ENCODE results near the gene LY6G6D.
A peak's percentile ranks its signal among the peaks of the same experiment; 100 is the strongest.

The LY6G6D gene

GRCh38 chr6:31719001-31719400 is 3.9 kb downstream of the LY6G6D start:
- H2AK5ac ChIP-seq (ENCODE audit: low read length): no peak overlapping the region
- H4K5ac ChIP-seq (ENCODE audit: low read length): no peak overlapping the region
- no peak overlapping the region for H4K8ac ChIP-seq (ENCODE audit: low read depth, low read length)
- no peaks in the 10 kb centered on the region for H3K27me3 ChIP-seq (ENCODE audit: insufficient read depth, low read length, poor library complexity)
- WGBS (ENCODE audit: extremely low coverage, insufficient coverage, low lambda C conversion rate): no CpG with 5 or more reads among the region's 6 CpGs
- no peak overlapping the region for H2BK120ac ChIP-seq (ENCODE audit: low read depth, low read length)
- no peak overlapping the region for H2BK15ac ChIP-seq (replicated peaks; ENCODE audit: low read depth)
- peaks cover 12% of the 10 kb centered on the region for H3K4me1 ChIP-seq (ENCODE audit: control insufficient read depth, low read depth, low read length)
- no peak overlapping the region for H3K9ac ChIP-seq (ENCODE audit: low read length)
- no peak overlapping the region for H3K4me2 ChIP-seq (ENCODE audit: low read length)
- H3K23ac ChIP-seq (ENCODE audit: low read length): no peak overlapping the region
- DNase-seq: no peak
- H3K27ac ChIP-seq (ENCODE audit: low read depth, low read length): no peak overlapping the region
- no peaks in the 10 kb centered on the region for H3K79me2 ChIP-seq (ENCODE audit: control insufficient read depth, insufficient read depth, low read length)
- peak overlapping the region; percentile 43 for H3K56ac ChIP-seq (ENCODE audit: low read length)
- no peak overlapping the region for H3K4me3 ChIP-seq (ENCODE audit: low read length)
- no peaks in the 10 kb centered on the region for H3K79me1 ChIP-seq (ENCODE audit: low read length)
- H3K36me3 ChIP-seq (ENCODE audit: control insufficient read depth, insufficient read depth, low read length): no peaks in the 10 kb centered on the region
- H2BK5ac ChIP-seq (ENCODE audit: low read length): no peak overlapping the region
- no peak overlapping the region for H3K18ac ChIP-seq (ENCODE audit: low read length)
- H3K4ac ChIP-seq (ENCODE audit: low read depth, low read length): no peak overlapping the region

GRCh38 chr6:31720196-31720770 is 5.1 kb downstream of the LY6G6D start:
- DNase-seq: no peak

GRCh38 chr6:31721351-31722020 is 6.3 kb downstream of the LY6G6D start, which contains the start of gene LY6G6C:
Gene LY6G6C (minus strand): TSS chr6:31721746. CDS start chr6:31721679, 67 bp downstream.
- no peaks in the 10 kb centered on the region for H3K79me1 ChIP-seq (ENCODE audit: low read length)
- H2BK15ac ChIP-seq (replicated peaks; ENCODE audit: low read depth): no peak within 1 kb of the TSS
- H3K27ac ChIP-seq (ENCODE audit: low read depth, low read length): no peak within 1 kb of the TSS
- H3K56ac ChIP-seq (ENCODE audit: low read length): no peak within 1 kb of the TSS
- H2BK120ac ChIP-seq (ENCODE audit: low read depth, low read length): no peak within 1 kb of the TSS
- H3K27me3 ChIP-seq (ENCODE audit: insufficient read depth, low read length, poor library complexity): no peaks in the 10 kb centered on the region
- WGBS (ENCODE audit: extremely low coverage, insufficient coverage, low lambda C conversion rate): no CpG with 5 or more reads among the region's 4 CpGs
- no peak within 1 kb of the TSS for H3K4me2 ChIP-seq (ENCODE audit: low read length)
- no peak for DNase-seq
- H3K9ac ChIP-seq (ENCODE audit: low read length): no peak within 1 kb of the TSS
- H4K8ac ChIP-seq (ENCODE audit: low read depth, low read length): no peak within 1 kb of the TSS
- H4K5ac ChIP-seq (ENCODE audit: low read length): no peak within 1 kb of the TSS
- no peak within 1 kb of the TSS for H2BK5ac ChIP-seq (ENCODE audit: low read length)
- H3K23ac ChIP-seq (ENCODE audit: low read length): no peak within 1 kb of the TSS
- no peak within 1 kb of the TSS for H2AK5ac ChIP-seq (ENCODE audit: low read length)
- peaks cover 1% of the 10 kb centered on the region for H3K36me3 ChIP-seq (ENCODE audit: control insufficient read depth, insufficient read depth, low read length)
- H3K4ac ChIP-seq (ENCODE audit: low read depth, low read length): no peak within 1 kb of the TSS
- no peak within 1 kb of the TSS for H3K4me3 ChIP-seq (ENCODE audit: low read length)
- H3K79me2 ChIP-seq (ENCODE audit: control insufficient read depth, insufficient read depth, low read length): no peaks in the 10 kb centered on the region
- H3K18ac ChIP-seq (ENCODE audit: low read length): no peak within 1 kb of the TSS
- peaks cover 5% of the 10 kb centered on the region for H3K4me1 ChIP-seq (ENCODE audit: control insufficient read depth, low read depth, low read length)

More at GRCh38 chr6:31720196-31720770, 5.1 kb downstream of the LY6G6D start:
- H3K56ac ChIP-seq (ENCODE audit: low read length): no peak overlapping the region
- H3K4ac ChIP-seq (ENCODE audit: low read depth, low read length): no peak overlapping the region
- no peaks in the 10 kb centered on the region for H3K79me2 ChIP-seq (ENCODE audit: control insufficient read depth, insufficient read depth, low read length)
- no peak overlapping the region for H3K18ac ChIP-seq (ENCODE audit: low read length)
- H3K23ac ChIP-seq (ENCODE audit: low read length): no peak overlapping the region
- H2BK120ac ChIP-seq (ENCODE audit: low read depth, low read length): no peak overlapping the region
- no peaks in the 10 kb centered on the region for H3K36me3 ChIP-seq (ENCODE audit: control insufficient read depth, insufficient read depth, low read length)
- H2BK15ac ChIP-seq (replicated peaks; ENCODE audit: low read depth): no peak overlapping the region
- no peak overlapping the region for H4K5ac ChIP-seq (ENCODE audit: low read length)
- no peak overlapping the region for H3K9ac ChIP-seq (ENCODE audit: low read length)
- no peak overlapping the region for H2BK5ac ChIP-seq (ENCODE audit: low read length)
- H3K79me1 ChIP-seq (ENCODE audit: low read length): no peaks in the 10 kb centered on the region
- no peak overlapping the region for H3K27ac ChIP-seq (ENCODE audit: low read depth, low read length)
- WGBS (ENCODE audit: extremely low coverage, insufficient coverage, low lambda C conversion rate): no CpG with 5 or more reads among the region's 5 CpGs
- no peaks in the 10 kb centered on the region for H3K27me3 ChIP-seq (ENCODE audit: insufficient read depth, low read length, poor library complexity)
- no peak overlapping the region for H3K4me3 ChIP-seq (ENCODE audit: low read length)
- H2AK5ac ChIP-seq (ENCODE audit: low read length): no peak overlapping the region
- H3K4me1 ChIP-seq (ENCODE audit: control insufficient read depth, low read depth, low read length): peaks cover 5% of the 10 kb centered on the region
- no peak overlapping the region for H4K8ac ChIP-seq (ENCODE audit: low read depth, low read length)
- H3K4me2 ChIP-seq (ENCODE audit: low read length): no peak overlapping the region

- no peak overlapping the region for H3K27ac ChIP-seq (ENCODE audit: low read depth, low read length)
- H2BK15ac ChIP-seq (replicated peaks; ENCODE audit: low read depth): no peak overlapping the region
- H3K56ac ChIP-seq (ENCODE audit: low read length): no peak overlapping the region
- H3K4ac ChIP-seq (ENCODE audit: low read depth, low read length): no peak overlapping the region
- peaks cover 1% of the 10 kb centered on the region for H3K36me3 ChIP-seq (ENCODE audit: control insufficient read depth, insufficient read depth, low read length)
- H4K8ac ChIP-seq (ENCODE audit: low read depth, low read length): no peak overlapping the region
- no peak overlapping the region for H3K9ac ChIP-seq (ENCODE audit: low read length)
- no peak overlapping the region for H3K18ac ChIP-seq (ENCODE audit: low read length)
- H2AK5ac ChIP-seq (ENCODE audit: low read length): no peak overlapping the region
- peaks cover 5% of the 10 kb centered on the region for H3K4me1 ChIP-seq (ENCODE audit: control insufficient read depth, low read depth, low read length)
- no peak overlapping the region for H3K4me2 ChIP-seq (ENCODE audit: low read length)
- H4K5ac ChIP-seq (ENCODE audit: low read length): no peak overlapping the region
- WGBS (ENCODE audit: extremely low coverage, insufficient coverage, low lambda C conversion rate): no CpG with 5 or more reads among the region's 3 CpGs
- H2BK5ac ChIP-seq (ENCODE audit: low read length): no peak overlapping the region
- no peak for DNase-seq
- H3K79me2 ChIP-seq (ENCODE audit: control insufficient read depth, insufficient read depth, low read length): no peaks in the 10 kb centered on the region
- no peak overlapping the region for H3K23ac ChIP-seq (ENCODE audit: low read length)
- H3K79me1 ChIP-seq (ENCODE audit: low read length): no peaks in the 10 kb centered on the region
- H3K4me3 ChIP-seq (ENCODE audit: low read length): no peak overlapping the region
- no peak overlapping the region for H2BK120ac ChIP-seq (ENCODE audit: low read depth, low read length)
- no peaks in the 10 kb centered on the region for H3K27me3 ChIP-seq (ENCODE audit: insufficient read depth, low read length, poor library complexity)
Observed at GRCh38 chr6:31722173-31722572, 7.0 kb downstream of the LY6G6D start.

GRCh38 chr6:31723245-31723979 is 8.3 kb downstream of the LY6G6D start, which contains the start of gene MPIG6B:
Gene MPIG6B (plus strand): TSS chr6:31723373. CDS start chr6:31723384, 11 bp downstream.
- no peak within 1 kb of the TSS for H2BK5ac ChIP-seq (ENCODE audit: low read length)
- no peak within 1 kb of the TSS for H3K9ac ChIP-seq (ENCODE audit: low read length)
- DNase-seq: no peak

More at GRCh38 chr6:31723245-31723979, 8.3 kb downstream of the LY6G6D start, which contains the start of gene MPIG6B:
- peaks cover 4% of the 10 kb centered on the region for H3K36me3 ChIP-seq (ENCODE audit: control insufficient read depth, insufficient read depth, low read length)
- H2BK15ac ChIP-seq (replicated peaks; ENCODE audit: low read depth): no peak within 1 kb of the TSS
- no peak within 1 kb of the TSS for H2BK120ac ChIP-seq (ENCODE audit: low read depth, low read length)
- no peak within 1 kb of the TSS for H3K27ac ChIP-seq (ENCODE audit: low read depth, low read length)
- H4K8ac ChIP-seq (ENCODE audit: low read depth, low read length): no peak within 1 kb of the TSS
- peaks cover 2% of the 10 kb centered on the region for H3K4me1 ChIP-seq (ENCODE audit: control insufficient read depth, low read depth, low read length)
- H3K4ac ChIP-seq (ENCODE audit: low read depth, low read length): no peak within 1 kb of the TSS
- no peaks in the 10 kb centered on the region for H3K27me3 ChIP-seq (ENCODE audit: insufficient read depth, low read length, poor library complexity)
- H3K4me3 ChIP-seq (ENCODE audit: low read length): no peak within 1 kb of the TSS
- peaks cover 6% of the 10 kb centered on the region for H3K79me1 ChIP-seq (ENCODE audit: low read length)
- H3K56ac ChIP-seq (ENCODE audit: low read length): no peak within 1 kb of the TSS
- H2AK5ac ChIP-seq (ENCODE audit: low read length): no peak within 1 kb of the TSS
- whole genome bisulfite sequencing (ENCODE audit: extremely low coverage, insufficient coverage, low lambda C conversion rate): no CpG with 5 or more reads among the region's 46 CpGs
- no peak within 1 kb of the TSS for H3K23ac ChIP-seq (ENCODE audit: low read length)
- no peak within 1 kb of the TSS for H4K5ac ChIP-seq (ENCODE audit: low read length)
- no peak within 1 kb of the TSS for H3K18ac ChIP-seq (ENCODE audit: low read length)
- no peak within 1 kb of the TSS for H3K4me2 ChIP-seq (ENCODE audit: low read length)
- no peaks in the 10 kb centered on the region for H3K79me2 ChIP-seq (ENCODE audit: control insufficient read depth, insufficient read depth, low read length)

Measured in mesendoderm (in vitro differentiated cells).